GM12892 (cell line): ENCODE measurements around the gene ITGA7.

Source experiments
- POLR2A ChIP-seq: IDR thresholded peaks from 2 replicates; pipeline ENCODE4 v1.6.1; 2011; ENCODE audit warnings: low read depth, low read length, control low read depth
- POLR2AphosphoS5 ChIP-seq: IDR thresholded peaks from 2 replicates; pipeline ENCODE4 v1.6.1; 2011; ENCODE audit warnings: low read depth, low read length, control low read depth

DNA sequence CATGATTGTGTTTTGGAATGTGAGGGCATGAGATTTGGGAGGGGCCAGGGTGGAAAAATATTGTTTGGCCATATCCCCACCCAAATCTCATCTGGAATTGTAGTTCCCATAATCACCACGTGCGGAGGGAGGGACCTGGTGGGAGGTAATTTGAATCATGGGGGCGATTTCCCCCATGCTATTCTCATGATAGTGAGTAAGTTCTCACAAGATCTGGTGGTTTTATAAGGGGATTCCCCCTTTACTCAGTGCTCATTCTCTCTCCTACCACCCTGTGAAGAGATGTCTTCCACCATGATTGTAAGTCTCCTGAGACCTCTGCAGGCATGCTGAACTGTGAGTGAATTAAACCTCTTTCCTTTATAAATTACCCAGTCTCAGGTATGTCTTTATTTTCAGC, 55.4 kb downstream of the ITGA7 start:
- TF ChIP-seq POLR2A: no peak
- no peak for TF ChIP-seq POLR2AphosphoS5
